HG03354 (cell line): ENCODE measurements around the gene TC2N.

Source experiments
- ATAC-seq: cut with Tn5 transposase; IDR thresholded peaks from one replicate; pipeline ENCODE4 v1.9.1; 2021; ENCODE audit warnings: mild to moderate bottlenecking; ENCODE audit not compliant: unreplicated experiment, poor library complexity, severe bottlenecking

TC2N gene

DNA sequence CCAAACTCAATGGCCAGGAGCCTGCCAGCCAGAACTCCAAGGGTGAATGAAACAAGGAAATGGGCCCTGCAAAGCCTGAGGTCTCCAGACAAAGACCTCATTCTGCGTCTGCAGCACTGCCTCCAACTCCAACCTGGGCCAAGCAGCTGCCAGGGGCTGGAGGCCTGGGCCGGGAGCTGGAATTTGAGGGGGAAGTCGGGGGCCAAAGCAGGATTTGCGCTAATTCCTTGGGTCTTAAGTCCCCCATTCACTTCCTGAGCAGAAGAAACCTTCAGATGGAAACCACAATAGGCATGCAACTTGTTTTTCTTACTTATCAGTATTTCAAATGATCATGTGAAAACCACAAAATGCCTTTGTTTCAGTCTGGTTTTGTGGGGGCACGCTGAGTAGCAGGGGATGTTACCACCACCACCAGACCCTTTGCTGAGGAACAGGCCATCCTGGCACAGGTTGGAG, 23.0 kb upstream of the TC2N start:
- no peak for ATAC-seq

DNA sequence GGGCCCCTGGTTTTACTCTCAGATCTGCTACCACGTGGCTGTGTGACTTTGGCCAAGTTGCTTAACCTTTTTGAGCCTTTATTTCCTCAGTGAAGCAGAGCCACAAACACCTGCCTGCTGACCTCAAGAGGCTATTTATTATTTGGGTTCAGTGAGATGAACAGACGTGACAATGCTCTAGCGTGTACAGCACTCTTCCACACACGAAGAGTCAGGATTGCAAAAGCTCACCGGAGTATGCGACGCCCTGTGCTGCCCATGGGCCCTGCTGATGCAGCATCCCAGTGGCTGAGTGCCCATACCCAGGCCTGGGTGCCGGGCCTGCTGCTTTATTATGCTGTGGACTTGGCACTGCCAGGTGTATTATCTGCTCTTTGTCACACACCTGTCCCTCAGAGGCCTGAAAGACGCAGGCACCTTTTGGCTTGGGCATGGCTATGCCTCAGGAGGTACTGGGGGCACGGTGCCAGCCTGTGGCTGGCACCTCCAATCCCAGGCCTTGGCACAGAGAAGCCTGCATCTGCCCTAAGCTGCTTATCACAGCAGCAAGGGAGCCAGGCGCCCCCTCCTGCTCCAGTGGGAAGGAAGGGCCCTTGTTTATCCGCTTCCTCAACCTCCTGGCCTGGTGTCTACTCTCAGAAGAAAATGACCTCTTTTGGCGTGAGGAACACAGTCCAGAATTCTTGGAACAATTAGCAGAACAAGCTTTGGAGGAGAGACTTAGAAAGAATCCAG, 22.3 kb upstream of the TC2N start:
- no peak for ATAC-seq

DNA sequence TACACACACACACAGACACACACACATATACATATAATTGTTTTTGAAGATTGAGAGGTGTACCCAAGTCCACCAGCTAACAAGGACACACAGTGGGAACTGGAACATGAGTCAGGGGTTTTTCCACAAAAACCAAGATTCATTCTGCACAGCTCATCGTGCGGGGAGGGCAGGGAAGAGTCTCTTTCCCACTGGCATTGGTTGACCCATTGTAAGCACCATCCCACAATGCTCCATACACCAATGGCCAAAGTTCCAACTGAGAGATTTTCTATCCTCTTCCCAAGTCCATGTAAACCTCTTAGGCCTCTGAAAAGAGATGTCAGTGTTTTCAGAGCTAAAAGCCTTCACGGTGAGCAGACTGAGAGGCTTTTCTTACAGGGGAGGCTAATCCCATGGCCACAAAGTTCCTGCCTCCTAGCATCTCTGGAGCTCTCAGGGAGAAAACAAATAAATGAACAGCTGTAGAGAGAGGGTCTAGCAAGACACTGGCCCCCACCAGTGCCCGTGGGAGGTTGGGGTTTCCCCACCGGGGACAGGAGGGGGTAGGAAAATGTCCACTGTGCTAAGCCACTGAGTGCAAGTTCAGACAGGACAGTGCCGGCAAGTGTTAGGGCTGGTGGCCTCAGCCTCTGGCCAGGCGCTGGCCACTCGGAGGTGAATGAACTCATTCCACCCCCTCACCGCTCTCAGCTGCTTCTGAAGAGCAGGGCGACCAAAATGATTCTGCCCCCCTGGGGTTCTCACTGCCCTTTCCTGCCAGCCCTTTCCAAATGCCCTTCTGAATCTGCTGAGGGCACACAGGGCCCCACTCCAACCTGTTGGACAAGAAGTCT, 21.5 kb upstream of the TC2N start:
- ATAC-seq: no peak

DNA sequence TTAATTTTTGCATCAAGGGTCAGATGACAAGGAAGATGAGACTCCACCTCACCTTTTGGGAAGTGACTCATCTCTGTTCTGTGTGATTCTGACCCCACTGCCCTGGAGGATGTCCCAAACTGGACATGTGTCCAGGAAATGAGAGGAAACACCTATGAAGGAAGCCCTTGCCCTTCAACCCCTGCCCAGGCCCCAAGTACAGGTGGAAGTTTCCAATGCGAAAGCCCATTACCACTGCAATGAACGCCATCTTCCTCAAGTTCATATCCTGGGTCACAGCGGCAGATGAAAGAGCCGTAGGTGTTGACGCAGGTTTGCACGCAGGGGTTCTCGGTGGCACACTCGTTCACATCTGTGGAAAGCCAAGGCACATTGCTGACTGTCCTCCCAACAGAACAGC, 19.6 kb upstream of the TC2N start:
- no peak for ATAC-seq

DNA sequence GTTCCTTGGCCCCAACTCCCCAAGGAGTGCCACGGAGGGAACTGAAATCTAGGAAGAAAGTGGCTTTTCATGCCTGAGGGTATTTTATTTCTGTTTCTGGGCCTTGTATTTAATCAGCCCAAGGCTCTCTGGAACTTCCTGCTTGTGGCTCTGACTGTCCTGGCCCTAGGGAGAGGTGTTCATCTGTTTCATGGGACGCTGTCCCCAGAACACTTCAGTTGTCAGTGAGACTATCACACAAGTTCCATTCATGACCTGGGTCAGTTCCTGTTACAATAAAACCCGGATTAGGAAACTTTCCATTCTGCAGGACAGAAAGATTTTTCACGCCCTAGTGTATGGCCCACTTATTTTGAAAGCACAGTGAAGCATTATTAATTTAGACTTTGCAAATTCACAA, 18.5 kb upstream of the TC2N start:
- ATAC-seq: no peak

DNA sequence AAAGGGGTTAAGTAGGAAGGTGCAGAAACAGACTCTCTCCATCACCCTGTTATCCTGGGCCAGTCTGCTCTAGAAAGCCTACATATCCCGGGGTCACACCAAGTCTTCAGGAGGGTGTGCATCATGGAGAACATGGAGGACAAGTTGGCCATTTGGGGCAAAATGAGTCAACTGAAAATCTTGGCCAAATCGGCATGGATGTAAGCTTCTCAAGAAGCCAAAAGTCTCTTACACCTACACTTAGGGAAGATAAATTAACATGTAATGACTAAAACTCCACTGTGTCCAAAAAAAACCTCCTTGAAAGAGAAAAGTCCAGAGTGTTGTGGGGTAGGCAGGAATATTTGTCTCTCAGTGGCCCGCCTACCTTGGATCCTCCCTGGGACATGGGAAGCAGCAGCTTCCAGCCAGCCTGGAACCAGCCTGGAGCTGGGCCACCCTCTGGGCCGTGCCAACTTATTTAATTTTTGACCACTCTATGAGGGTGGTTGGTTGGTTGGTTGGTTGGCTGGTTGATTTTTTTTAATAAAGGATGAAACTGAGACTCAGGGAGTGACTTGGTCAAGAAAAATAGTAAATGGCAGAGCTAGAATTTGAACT, 17.9 kb upstream of the TC2N start:
- no peak for ATAC-seq

DNA sequence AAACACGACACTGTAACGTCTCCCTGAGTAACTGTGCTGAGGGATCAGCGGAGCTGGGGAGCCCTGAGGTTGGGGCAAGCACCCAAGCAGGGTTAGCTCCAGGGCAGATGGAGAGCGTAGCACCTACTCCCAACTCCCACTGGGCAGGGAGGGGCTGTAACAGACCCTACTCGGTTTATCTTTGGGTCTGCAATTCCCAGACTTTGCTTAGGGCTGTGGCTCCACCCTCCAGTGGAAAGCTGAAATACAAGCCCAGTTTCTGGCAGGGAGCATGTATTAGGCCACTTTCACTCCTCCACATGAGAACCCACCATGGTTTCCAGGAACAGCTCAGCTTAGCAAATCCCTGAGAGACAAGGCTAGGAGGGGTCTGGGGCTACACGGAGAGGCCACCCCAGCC, 17.3 kb upstream of the TC2N start:
- no peak for ATAC-seq

DNA sequence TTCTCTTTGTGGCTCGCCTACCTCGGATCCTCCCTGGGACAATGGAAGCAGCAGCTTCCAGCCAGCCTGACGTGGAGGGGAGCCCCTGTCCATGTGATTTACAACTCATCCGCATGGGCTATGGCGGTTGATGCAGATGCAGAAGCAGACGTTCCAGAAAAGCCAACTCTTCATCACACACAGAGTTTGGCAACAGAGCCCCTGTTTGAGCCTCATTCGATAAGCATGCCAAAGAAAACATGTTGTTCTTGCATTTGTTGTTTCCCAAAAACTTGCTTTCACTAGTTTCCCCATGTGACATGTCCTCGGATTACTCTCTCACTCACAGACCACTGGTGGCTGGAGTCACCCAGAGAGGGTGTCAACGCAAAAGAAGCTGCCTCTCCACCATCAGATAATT, 16.4 kb upstream of the TC2N start:
- ATAC-seq: no peak

DNA sequence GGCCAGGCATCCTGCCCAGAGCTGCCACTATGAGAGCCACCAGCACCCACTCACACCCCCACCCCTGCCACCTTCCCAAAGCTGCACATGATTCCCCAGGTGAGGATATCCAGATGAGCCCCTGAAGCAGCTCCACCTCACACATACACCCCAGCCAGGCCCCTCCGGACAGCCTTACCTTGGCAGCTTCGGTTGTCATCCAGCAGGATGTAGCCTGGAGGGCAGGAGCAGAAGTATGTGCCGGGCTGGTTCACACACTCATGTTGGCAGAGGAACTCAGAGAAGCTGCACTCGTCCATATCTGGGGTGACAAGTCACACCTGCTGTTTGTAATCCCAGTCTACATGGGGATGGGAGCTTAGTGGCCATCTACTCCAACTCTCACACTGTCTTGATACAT, 15.4 kb upstream of the TC2N start:
- ATAC-seq: no peak

DNA sequence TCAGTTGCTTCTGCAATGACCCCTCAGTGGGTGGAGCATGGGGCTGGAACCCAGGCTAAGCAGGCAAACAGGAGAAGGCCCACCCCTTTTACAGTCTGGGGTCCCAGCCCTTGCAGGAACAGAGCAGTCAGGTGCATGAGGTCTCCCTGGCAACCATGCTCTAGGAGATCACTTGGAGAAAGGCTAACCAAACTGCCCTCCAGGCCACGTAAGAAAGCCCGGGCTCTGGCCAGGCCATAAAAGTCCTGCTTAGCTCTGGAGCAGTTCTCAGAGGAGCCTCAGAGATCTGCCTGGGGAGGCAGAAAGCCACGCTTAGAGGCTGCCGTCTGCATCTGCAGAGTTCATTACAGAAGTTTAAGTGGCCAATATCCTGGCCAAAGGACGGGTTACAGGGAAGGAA, 15.0 kb upstream of the TC2N start:
- ATAC-seq: no peak

DNA sequence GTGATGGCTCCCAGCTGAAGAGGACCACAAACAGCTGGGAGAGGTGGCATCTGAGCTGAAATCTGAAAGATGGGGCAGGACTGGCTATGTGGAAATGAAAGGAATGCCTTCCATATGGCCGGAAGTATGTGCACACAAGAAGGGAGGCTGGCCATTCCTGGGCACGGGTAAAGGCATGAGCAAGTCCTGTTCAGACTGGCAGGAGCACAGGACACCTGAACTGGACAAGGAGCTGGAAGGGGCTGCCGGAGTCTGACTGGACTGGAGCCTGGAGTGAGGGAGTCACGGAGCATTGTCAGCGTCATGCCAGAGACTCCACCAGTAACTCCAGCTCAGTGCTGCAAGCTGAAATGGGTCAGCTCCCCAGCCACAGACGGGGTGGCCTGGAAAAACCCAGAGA, 11.9 kb upstream of the TC2N start:
- ATAC-seq: no peak

DNA sequence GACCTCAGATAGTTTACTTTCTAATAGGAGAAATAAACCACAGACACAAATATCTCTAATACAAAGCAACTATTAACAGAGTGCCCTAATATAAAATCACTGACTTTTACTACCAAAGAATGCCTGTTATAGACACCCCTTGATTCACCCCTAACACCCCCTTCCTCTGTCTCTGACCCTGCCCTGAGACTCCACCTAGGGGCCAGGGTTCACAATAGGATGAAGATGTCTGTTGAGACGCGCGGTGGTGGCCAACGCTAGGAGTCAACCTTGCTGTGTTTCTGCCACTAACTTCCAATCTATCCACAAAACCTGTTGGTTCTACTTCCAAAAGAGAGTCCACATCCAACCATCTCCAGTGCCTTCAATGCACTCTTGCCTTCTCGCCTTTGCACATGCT, 10.9 kb upstream of the TC2N start:
- no peak for ATAC-seq

DNA sequence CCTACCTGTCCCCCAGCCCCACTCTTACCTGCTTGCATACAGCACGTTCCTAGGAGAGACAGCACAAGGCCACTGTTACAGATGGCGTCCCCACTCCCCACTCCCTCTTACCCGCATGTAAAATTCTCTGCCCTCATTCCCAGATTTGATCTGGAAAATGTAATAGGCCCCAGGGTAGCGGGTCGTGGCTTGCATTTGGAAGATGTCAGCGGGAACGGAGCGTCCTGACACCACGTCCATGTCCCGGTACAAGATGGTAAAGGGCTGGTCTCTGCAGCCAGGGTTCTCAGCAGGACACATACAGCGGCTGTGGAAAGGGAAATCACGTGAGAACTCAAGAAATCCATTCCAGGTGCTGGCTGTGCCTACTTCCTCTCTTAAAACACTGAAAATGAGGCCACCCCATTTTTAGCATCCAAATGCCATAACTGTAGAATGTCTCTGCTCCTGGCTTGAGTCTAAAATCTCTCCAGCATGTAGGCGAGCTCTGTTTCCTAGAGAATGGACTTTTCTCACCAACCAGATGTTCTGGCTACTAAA, 10.1 kb upstream of the TC2N start:
- no peak for ATAC-seq

DNA sequence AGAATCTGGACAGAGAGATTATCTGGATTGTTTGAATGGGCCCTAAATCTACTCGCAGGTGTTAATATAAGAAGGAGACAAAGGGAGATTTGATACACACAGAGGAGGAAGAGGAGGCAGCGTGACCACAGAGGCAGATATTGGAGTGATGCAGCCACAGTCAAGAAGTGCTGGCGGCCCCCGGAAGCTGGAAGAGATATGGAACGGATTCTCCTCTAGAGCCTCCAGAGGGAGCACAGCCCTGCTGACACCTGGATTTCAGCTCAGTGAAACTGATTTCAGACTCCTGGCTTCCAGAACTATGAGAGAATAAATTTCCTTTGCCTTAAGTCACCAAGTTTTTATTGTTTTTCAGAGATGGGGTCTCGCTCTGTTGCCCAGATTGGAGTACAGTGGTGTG, 9.2 kb upstream of the TC2N start:
- no peak for ATAC-seq

DNA sequence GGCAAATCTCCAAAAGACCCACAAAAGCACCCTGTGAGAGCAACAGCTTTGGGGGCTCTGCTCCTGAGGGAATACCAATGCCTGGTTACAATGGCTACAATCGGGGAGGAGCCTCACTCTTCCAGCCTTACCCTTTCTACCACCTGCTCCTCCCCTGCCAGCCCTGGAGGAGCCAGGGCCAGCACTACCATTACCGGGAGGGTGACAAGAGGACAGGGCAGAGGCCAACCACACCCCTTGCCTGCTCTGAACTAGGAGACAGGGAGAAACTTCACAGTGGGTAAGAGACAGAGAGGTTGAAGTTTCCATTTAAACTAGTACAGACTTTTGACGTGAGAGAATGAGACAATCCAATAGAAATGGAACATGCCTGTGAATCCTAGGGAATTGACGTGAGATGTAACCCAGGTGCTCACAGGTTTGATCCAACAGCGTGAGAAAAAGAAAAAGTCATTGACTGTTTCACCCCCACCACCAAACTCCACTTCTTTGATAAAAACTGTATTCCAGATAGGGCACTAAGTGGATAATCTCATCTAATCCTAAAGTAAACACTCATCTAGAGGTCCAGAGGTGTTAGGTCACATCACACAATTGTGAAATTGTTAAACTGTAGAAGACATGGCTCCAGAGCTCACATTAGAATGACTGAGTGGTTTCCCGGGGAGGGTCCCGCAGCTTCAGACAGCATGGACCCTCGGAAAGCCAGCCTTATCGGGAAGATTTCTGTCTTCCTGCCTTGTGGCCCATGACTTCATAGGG, 8.4 kb upstream of the TC2N start:
- no peak for ATAC-seq

DNA sequence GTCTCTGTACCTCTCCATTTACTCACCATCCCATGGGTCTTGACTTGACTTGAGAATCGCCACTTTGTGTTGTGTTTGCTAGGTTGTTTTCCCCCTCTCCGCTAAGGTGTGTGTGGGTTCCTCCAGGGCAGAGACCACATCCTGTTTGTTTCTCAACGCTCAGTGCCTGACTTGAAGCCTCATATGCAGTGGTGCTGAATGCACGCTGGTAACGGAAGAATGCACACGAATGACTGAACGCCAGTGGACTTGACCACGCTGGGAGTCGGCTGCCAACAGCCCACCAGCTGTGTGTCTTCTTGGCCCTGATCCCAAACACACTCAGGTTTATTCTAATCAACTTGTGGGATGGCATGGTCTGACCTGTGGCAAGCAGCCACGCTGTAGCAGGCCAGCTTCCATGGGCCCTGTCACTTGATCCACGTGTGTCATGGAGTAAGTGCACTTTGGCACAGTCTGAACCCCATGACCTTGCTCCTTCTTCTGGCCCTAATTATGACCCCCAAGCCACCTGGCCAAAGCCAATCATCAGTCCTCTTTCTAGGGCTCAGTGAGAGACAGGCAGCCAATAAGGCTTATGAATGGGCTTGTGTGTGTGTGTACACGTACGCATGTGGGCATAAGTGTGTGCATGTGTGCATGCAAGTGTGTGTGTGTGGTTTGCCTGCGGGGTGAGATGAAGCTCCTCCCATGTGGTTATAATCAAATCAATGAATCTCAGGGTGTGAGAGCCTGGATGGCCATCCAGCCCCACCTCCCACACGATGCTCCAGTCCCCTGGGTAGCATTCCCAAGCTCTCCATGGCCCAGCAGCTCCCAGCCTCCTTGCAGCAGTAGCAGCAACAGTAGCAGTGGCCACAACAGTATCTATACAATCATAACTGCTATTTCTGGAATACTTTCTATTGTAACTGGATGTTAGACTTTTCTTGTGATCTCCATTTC, 6.4 kb upstream of the TC2N start:
- peak; percentile 78 for ATAC-seq

DNA sequence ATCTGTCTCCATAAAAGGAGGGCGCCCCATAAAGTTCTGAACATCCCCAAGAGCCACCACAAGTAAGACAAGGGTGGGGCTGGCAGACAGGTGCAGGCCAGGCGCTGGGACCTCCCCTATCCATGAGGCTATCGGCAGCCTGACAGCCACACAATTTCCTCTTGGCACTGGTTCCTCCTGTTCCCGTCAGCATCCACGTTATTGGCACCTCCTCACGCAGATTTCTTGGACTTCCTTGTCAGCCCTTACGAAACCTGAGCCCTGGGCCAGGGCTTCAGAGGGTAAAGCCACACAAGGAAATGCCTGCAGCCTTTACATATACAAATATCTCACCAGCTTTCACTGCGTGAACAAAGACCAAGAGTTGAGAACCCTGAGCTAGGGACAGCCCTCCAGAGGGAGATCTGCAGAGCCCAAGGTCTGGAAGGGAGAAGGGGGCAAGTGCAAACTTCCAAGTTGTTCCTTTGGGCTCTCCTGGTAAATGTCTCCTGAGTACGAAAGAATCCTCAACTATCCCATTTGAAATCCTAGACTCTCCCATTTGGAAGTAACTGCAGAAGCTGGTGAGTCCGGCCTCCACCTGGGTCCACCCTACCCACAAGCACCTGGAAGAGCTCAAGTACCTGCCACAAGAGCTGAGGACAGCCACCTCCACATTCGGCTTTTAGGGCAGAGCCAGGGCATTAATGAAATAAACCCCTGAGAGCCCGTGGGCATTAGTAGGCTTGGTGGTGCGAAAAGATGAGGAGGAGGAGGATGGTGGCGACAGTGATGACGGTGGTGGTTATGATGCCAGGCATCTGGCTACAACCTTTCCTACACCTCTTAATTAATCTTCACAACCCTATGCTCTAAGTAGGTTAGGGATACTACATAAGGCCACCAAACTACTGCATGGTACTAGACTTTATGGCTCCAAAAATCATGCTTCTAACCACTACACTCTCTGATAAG, 5.5 kb upstream of the TC2N start:
- peak; percentile 34 for ATAC-seq

DNA sequence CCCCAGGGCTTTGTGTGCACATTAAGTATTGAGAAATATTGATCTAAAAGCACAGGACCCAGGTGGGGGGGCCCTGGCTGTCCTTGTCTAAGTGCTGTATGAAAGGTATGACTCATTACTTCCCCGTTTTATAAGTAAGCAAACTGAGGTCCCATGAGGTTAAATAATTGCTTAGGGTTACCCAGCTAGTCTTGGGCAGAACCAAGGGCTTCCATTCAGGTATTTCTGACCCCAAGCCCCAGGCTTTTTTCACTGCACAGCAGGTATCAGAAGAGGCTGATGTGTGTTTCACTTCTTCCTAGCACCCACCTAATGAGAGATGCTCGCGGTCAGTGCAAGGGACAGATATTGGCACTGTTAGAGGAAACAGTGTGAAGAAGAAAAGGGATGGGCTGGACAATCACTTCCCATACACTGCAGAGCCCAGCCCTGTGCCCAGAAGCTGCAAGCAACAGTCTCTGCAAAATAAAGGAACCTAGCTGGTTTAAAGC, 4.7 kb upstream of the TC2N start:
- peak; percentile 57 for ATAC-seq
